T-helper 2 cell treated with Interferon-gamma antibody and Interleukin-4, amounts not matched to agents 100 ng/mL and 5 ng/mL, for 36 hours (primary cell): ENCODE measurements around the gene METTL9. TPM values are rescaled to one million over a fixed set of nuclear protein-coding genes. Genes with fewer than 3 reads are reported as not detected.
"Not testable (repeated sequence)": the region's sequence is repeated elsewhere in the genome, so short reads cannot be mapped to it uniquely, and the experiment has no call there.

Experiments used
- intact Hi-C: fragments of 100-400 bp; cut with micrococcal nuclease; formaldehyde crosslinking; loops from one replicate; pipeline ENCODE4 v1.15.1; 2023
- total RNA-seq: library from RNA; stranded (reverse); gene quantifications from 2 replicates; pipeline ENCODE4 v1.2.3, GENCODE V29; 2022

The METTL9 gene
- total RNA-seq, 1 donor from 2014 or later = 78.5 TPM

- intact Hi-C loops = not testable (repeated sequence)
Measured at GRCh38 chr16:21631951-21632575, 32.7 kb downstream of the METTL9 start.

DNA sequence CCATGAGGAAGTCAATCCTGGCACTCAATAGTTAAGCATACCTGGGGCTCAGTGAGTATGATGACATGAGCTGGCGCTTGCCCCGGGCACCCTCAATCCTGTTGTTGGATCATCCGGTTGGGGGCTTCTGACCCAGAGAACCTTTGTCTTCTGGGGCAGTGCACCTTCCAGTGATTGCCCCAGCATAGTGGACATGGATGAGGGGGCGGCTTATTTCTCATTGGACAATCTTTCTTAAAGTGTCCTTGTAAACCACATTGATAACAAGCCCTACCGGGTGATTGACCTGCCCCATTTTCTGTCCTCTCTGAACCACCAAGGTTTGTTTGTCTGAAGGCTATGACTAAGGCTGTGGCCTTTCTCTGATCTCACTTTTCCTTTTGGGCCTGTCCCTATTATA, 34.8 kb downstream of the METTL9 start:
- intact Hi-C loops = no loop called here

DNA sequence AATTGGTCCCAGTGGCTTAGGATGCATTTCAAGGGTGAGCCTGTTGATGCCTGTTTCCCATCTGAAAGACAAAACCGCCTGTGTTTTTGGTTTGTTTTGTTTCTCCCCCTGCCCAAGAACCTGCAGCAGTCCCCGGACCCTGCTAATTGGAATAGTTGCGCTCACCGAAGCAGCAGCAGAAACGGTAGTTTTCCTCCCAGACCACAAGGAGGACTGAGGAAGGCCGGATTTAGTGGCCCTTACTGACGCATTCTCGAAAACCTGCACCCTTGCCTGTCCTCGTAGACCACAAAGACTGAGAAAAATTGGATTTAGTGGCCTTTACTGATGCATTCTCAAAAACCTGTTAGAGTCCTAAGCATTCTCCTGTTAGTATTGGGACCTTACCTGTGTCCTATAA, 36.3 kb downstream of the METTL9 start:
- intact Hi-C loops = not testable (repeated sequence)

GRCh38 chr16:21637032-21637968, 37.9 kb downstream of the METTL9 start:
- intact Hi-C loops = no loop called here

DNA sequence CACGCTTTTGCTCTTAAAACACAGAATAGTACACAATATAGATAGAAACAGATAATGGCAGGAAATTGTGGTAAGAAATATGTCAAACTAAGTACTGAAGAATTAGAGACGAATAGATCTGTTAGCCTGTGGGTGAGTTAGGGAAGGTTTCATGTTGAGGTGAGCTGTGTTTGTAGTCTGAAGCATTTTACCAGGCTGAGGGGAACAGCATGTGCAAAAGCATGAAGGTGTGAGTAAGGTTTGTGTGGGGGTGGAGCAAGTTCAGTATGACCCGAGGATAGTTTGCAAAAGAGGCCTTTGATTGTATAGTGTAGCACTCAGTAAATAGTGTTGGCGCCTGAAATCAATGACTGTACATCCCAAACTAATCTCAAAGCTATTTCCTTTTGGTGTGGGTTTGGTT, 39.2 kb downstream of the METTL9 start:
- intact Hi-C loops = no loop called here

DNA sequence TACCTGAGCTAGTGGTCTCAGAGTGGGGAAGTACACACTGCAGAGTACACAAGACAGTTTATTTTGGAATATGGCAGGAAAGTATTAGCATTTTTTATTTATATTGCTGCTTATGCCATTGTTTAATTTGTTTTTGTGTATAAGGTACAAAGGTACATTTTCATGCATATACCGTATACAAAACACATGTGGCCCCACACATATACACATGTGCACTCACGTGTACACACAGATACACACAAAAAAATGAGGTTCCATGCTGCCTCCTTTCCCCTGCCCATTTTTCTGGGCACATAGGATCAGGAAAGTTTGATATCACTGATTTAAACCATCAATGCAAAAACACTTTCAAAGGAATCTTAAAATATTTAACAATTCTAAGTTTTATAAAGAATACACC, 40.1 kb downstream of the METTL9 start:
- intact Hi-C loops = no loop called here

- intact Hi-C loops = loop anchor here (10.0 kb wide), 1 partner anchor 137 kb away; no protein-coding TSS in a partner anchor
Measured at GRCh38 chr16:21641916-21642315, 42.5 kb downstream of the METTL9 start.

GRCh38 chr16:21642861-21643260, 43.5 kb downstream of the METTL9 start:
- intact Hi-C loops = loop anchor here (10.0 kb wide), 1 partner anchor 138 kb away; no protein-coding TSS in a partner anchor

GRCh38 chr16:21643785-21644184, 44.4 kb downstream of the METTL9 start:
- intact Hi-C loops = loop anchor here (10.0 kb wide), 1 partner anchor 139 kb away; no protein-coding TSS in a partner anchor

DNA sequence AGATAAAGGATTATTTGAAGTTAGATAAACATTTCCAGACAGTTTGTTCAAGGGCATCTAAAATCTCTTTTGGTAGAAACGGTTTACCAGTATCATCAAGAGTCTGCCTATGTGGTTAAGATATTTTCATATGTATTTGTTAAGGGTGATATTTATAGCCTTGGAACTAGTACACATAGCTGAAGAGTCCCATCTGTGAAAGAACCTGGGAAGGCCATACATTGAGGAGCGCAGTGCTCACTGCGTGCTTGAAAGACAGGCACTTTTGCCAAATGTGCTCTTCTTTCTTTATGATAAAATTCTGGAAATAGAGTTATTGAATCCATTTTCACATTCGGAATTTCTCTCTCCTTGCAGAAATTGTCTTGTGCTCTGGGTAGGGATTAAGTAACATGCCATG, 45.3 kb downstream of the METTL9 start:
- intact Hi-C loops = loop anchor here (1.0 to 10.0 kb wide), 5 partner anchors 45 to 653 kb away; partner anchors contain the start of genes METTL9, POLR3E and UQCRC2

DNA sequence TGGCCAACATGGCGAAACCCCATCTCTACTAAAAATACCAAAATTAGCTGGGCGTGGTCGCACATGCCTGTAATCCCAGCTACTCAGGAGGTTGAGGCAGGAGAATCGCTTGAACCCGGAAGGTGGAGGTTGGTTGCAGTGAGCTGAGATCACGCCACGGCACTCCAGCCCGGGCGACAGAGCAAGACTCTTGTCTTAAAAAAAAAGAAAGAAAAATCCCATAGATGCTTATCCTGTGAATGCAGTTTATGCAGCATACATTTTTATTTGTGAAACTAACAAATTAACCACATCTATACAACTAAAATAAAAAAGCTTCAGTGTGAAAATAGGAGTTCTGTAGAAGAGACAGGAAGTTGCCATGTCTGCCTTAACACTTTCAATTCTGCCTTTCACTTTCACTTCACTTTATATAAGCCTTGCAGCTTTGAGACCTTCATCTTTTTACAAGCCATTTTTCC, 45.9 kb downstream of the METTL9 start:
- intact Hi-C loops = loop anchor here (1.0 to 10.0 kb wide), 5 partner anchors 46 to 652 kb away; partner anchors contain the start of genes METTL9, POLR3E and UQCRC2

DNA sequence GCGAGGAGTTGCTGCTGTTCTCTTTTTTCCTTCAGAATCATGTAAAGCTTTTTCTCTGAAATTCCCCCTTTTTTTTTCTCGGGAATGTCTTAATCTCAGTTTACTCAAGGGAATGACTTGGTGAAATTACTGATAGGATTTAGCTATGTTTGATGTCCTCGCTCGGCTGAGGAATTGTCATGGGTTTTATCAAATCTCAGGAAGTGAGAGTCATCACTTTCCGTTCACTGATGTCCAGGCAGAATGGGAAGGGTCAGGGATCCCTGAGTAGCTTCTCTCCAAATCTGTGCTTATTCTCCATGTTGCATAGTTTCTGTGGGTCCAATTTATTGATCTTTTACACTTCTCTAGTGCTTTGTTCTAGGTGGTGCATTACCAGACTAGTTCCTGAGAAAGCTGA, 46.7 kb downstream of the METTL9 start:
- intact Hi-C loops = loop anchor here (5.0 to 10.0 kb wide), 4 partner anchors 141 to 651 kb away; partner anchors contain the start of genes POLR3E and UQCRC2

DNA sequence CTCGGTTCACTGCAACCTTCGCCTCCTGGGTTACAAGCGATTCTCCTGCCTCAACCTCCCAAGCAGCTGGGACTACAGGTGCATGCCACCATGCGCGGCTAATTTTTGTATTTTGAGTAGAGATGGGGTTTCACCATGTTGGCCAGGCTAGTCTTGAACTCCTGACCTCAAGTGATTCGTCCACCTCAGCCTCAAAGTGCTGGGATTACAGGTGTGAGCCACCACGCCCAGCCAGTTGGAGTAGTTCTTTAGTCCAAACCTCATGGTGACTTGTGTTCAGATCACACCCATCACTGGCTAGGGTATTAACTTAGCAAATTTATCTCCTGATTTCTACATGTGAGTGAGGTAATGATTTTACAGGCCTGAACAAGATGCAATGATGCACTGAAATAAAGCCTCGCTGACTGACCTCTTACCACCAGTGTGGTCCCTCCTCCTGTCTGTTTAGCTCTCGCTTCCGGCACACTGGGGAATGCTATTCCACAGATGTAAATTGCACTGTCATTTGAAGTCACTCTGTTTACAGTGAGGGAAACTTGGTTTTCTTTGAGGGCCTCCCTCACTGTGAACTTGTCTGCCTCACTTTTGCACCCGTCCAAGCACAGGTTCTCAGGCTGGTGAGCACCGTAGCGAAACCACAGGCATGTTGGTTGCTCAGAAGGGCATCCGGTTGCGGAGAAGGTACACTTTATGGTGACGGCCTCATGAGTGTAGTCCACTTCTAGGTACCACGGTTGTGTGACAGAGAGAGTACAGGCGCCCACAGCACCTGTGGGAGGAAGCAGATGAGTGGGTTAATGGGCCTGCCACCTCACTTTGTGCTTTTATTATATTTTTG, 47.6 kb downstream of the METTL9 start:
- intact Hi-C loops = loop anchor here (5.0 to 10.0 kb wide), 4 partner anchors 142 to 650 kb away; partner anchors contain the start of genes POLR3E and UQCRC2

GRCh38 chr16:21647562-21648164, 48.3 kb downstream of the METTL9 start:
- intact Hi-C loops = loop anchor here (5.0 to 10.0 kb wide), 4 partner anchors 143 to 650 kb away; partner anchors contain the start of genes POLR3E and UQCRC2

GRCh38 chr16:21649826-21650406, 50.5 kb downstream of the METTL9 start:
- intact Hi-C loops = loop anchor here (5.0 to 10.0 kb wide), 4 partner anchors 145 to 647 kb away; partner anchors contain the start of genes POLR3E and UQCRC2

DNA sequence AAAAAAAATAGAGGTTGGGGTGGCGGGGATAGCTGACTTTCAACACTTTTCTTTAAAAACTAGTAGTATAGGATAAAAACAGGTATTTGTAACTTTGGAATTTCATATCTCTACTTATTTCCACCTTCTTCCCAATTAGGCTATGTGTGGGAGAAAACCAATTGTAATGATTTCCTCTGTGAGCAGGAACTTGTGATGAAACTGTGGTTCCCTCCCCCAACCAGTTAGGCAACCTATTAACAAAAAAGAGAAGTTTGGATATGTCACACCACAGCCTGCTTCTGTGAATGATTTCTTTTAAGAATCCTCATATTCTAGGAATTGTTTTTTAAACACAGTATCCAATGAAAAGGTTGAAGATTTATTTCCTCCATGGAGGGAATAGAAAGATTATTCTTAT, 51.1 kb downstream of the METTL9 start:
- intact Hi-C loops = no loop called here

- intact Hi-C loops = no loop called here
Measured at GRCh38 chr16:21651515-21651914, 52.1 kb downstream of the METTL9 start.

- intact Hi-C loops = no loop called here
Measured at GRCh38 chr16:21652453-21652852, 53.1 kb downstream of the METTL9 start, which contains the start of gene IGSF6. TSS of gene IGSF6 (minus strand) at chr16:21652608. CDS start at chr16:21652598, 10 bp downstream.

DNA sequence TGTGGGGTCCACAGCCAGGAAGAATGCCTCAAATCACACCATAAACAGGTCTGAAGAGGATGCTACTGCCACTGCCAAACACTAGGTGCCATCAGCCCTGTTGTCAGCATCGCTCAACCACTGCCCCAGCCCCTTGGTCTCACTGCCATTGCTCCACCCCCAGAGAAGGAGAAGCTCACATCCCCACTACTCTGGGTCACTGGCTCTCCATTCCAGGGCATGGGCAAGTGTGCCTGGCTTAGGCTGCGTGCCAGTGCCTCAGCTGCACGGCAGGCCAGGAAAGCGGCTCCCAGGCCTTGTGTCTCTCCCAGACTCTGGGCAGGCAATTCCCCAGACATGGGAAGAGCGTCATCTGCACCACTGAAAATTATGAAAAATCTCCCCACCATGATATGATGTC, 54.2 kb downstream of the METTL9 start:
- intact Hi-C loops = no loop called here

- intact Hi-C loops = no loop called here
Measured at GRCh38 chr16:21654466-21654865, 55.1 kb downstream of the METTL9 start.
